ENCODE data around the gene COL23A1. TPM values are rescaled to one million over a fixed set of nuclear protein-coding genes. Genes with fewer than 3 reads are reported as not detected.

The COL23A1 gene
- total and polyA plus RNA-seq, 2 of the 8 experiments (the other 6 are each of a cell fraction or from before 2014, with no cell fraction given), result 3.1 to 4.7 TPM

DNA sequence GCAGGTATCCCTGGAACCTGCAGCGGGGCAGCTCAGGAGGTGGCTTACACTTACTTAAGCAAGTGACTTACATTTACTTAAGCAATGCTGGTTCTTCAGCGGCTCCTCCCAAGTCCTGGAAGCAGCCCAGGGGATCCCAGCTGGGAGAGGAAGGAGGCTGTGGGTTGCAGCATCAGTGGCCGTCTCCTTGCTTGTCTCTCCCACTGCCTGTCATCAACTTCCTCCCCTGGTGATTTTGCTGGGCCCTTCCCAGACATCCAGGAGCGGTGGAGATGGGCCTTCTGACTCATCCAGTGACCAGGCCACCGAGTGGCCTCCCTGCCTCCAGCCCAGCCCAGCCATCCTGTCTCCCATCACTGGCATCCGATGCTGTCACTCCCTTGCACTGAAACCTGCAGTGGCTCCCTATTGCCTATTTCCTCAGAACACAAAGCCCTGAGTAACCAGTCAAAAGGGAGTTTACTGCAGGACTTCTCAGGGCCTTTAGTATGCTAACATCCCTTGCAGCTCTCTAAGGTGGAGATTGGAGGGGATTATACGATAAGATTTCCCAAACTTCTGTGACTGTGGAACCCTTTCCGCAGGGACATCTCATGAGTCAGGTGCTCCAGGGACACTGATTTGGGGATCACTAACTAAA lies 201.7 kb downstream of the COL23A1 start:
- no peak for DNase-seq (ENCODE audit: low read depth in 1 of 2, low spot score in 2 of 2)
- Histone ChIP-seq H4K5ac (ENCODE audit: insufficient read length, low read depth, low read length) (no peak overlapping the region), H3K27ac (ENCODE audit: low read depth, low read length) (no peak overlapping the region)

More for the DNA sequence above, 201.7 kb downstream of the COL23A1 start:
- no peak overlapping the region for H2BK5ac ChIP-seq (ENCODE audit: low read depth, low read length)
- no peak overlapping the region for H2BK120ac ChIP-seq (replicated peaks; ENCODE audit: low read depth, low read length)
- H3K18ac ChIP-seq (ENCODE audit: extremely low read depth, low read length), result no peak overlapping the region
- 0 out of 2 replicates have a peak, but pooled peaks have one; percentile 16 for TF ChIP-seq KDM1A (IDR thresholded peaks at IDR 0.05; ENCODE audit: borderline replicate concordance, low read length)
- TF ChIP-seq SUZ12 (IDR thresholded peaks at IDR 0.05; ENCODE audit: low read length), result no peak
- H3K4me2 ChIP-seq (ENCODE audit: insufficient read depth in 1 of 2, low read depth in 2 of 2, low read length in 2 of 2), result no peak overlapping the region
- ChIA-PET CTCF (ENCODE audit: partially characterized antibody) (interaction anchor here (1.3 to 2.2 kb wide), 5 partner anchors 9 to 105 kb away, joined by 3 to 8 read pairs (median 4); no protein-coding TSS in a partner anchor), POLR2A (ENCODE audit: partially characterized antibody) (interaction anchor here (0.7 kb wide), 1 partner anchor 196 kb away, joined by 3 read pairs; no protein-coding TSS in a partner anchor)
- no peak overlapping the region for H2AFZ ChIP-seq (ENCODE audit: low read length)
- peaks cover 0 to 2% of the 10 kb centered on the region in 2 experiments for H4K20me1 ChIP-seq (replicated peaks in 1 of 2; ENCODE audit: control insufficient read depth in 1 of 2, insufficient read depth in 2 of 2, low read length in 2 of 2)
- H3K27me3 ChIP-seq (replicated peaks in 1 of 4; ENCODE audit: control insufficient read depth in 3 of 4, extremely low read depth in 1 of 4, insufficient read depth in 3 of 4, low read length in 3 of 4), result no peaks in the 10 kb centered on the region
- no peak overlapping the region for H3K56ac ChIP-seq (replicated peaks; ENCODE audit: insufficient read length, low read depth, low read length)
- 84% methylated on average over 8 of the region's 8 CpGs; no CpG with 5 or more reads in 1 of the 2 experiments for WGBS, 2 experiments (ENCODE audit: extremely low coverage in 1 of 2, insufficient coverage in 1 of 2, insufficient read length in 1 of 2, insufficient replicate concordance in 2 of 2, low coverage in 1 of 2, low lambda C conversion rate in 2 of 2, missing lambda C conversion rate in 1 of 2)
- H3K9me3 ChIP-seq (ENCODE audit: insufficient read depth in 2 of 2, low read depth in 1 of 2, low read length in 1 of 2), result no peaks in the 10 kb centered on the region
- H2BK20ac ChIP-seq (ENCODE audit: low read length), result no peak overlapping the region
- H4K91ac ChIP-seq (replicated peaks; ENCODE audit: insufficient read length, low read length), result no peak overlapping the region
- H3K79me1 ChIP-seq (ENCODE audit: low read depth, low read length), result peaks cover 2% of the 10 kb centered on the region; the same call in 1 of the 2 replicates
- no peak overlapping the region for H4K8ac ChIP-seq (ENCODE audit: extremely low read depth, insufficient read depth, low read length)
- H3K23ac ChIP-seq (ENCODE audit: insufficient read length), result no peak overlapping the region
- H3K4me3 ChIP-seq (ENCODE audit: extremely low read depth in 1 of 4, insufficient read depth in 2 of 4, low read depth in 3 of 4, low read length in 4 of 4), result no peak overlapping the region
- no peak for FAIRE-seq
- no peaks in the 10 kb centered on the region for H3K23me2 ChIP-seq (ENCODE audit: low read depth, low read length)
- H2AK5ac ChIP-seq (ENCODE audit: low read depth, low read length), result no peak overlapping the region
- H2BK12ac ChIP-seq (ENCODE audit: low read depth, low read length), result no peak overlapping the region
- no peaks in the 10 kb centered on the region for H3K36me3 ChIP-seq (ENCODE audit: control insufficient read depth in 2 of 4, insufficient read depth in 4 of 4, low read length in 3 of 4)
- H3K79me2 ChIP-seq (ENCODE audit: control insufficient read depth in 1 of 2, insufficient read depth in 2 of 2, low read length in 2 of 2), result no peaks in the 10 kb centered on the region
- H3K14ac ChIP-seq (ENCODE audit: insufficient read length), result no peak overlapping the region
- H3K4ac ChIP-seq (replicated peaks; ENCODE audit: insufficient read length, low read depth, low read length), result no peak overlapping the region
- no peak overlapping the region for H2BK15ac ChIP-seq (ENCODE audit: low read length)
- peaks cover 0 to 14% (median 8%) of the 10 kb centered on the region in 4 experiments; a peak in 5 of 7 replicates for H3K4me1 ChIP-seq (replicated peaks in 1 of 4; ENCODE audit: control insufficient read depth in 3 of 4, insufficient read depth in 4 of 4, low read length in 3 of 4)
- no peak overlapping the region for H3K9ac ChIP-seq (replicated peaks in 1 of 4; ENCODE audit: extremely low read depth in 1 of 4, low read depth in 3 of 4, low read length in 3 of 4)

Data from H1 (cell line).